Astrocyte (in vitro differentiated cells and primary cell): ENCODE results near the gene MTNR1B.

Experiments used
- EZH2 ChIP-seq: IDR thresholded peaks from 2 replicates; pipeline ENCODE4 v1.6.1; 2012; ENCODE audit warnings: mild to moderate bottlenecking, low read length, inconsistent platforms; ENCODE audit not compliant: insufficient read depth
- TF ChIP-seq, protein P1 (sequence below): IDR thresholded peaks from 2 replicates; pipeline ENCODE4 v1.5.1; 2011; ENCODE audit warnings: low read depth, mild to moderate bottlenecking, inconsistent platforms, low read length, moderate library complexity; ENCODE audit not compliant: insufficient read depth

DNA sequence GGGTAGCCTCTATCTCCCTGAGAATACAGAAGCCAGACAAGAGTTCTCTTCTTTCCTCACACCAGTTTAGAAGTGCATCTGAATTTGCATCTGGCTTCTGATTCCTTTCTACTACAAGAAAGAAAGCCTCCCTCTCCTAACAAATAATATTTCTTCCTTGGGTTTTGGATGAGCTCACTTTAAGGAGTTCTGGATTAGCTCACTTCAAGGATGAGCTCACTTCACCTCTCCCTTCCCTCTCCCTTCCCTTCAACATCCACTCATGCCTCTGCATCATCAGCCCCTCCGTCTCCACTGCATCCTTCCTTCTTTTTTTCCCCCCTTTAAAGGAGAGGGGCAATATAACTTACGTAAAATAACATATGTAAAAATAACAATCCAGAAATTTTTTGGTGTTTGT is 1.6 kb upstream of the MTNR1B start:
- TF ChIP-seq, protein P1, sequence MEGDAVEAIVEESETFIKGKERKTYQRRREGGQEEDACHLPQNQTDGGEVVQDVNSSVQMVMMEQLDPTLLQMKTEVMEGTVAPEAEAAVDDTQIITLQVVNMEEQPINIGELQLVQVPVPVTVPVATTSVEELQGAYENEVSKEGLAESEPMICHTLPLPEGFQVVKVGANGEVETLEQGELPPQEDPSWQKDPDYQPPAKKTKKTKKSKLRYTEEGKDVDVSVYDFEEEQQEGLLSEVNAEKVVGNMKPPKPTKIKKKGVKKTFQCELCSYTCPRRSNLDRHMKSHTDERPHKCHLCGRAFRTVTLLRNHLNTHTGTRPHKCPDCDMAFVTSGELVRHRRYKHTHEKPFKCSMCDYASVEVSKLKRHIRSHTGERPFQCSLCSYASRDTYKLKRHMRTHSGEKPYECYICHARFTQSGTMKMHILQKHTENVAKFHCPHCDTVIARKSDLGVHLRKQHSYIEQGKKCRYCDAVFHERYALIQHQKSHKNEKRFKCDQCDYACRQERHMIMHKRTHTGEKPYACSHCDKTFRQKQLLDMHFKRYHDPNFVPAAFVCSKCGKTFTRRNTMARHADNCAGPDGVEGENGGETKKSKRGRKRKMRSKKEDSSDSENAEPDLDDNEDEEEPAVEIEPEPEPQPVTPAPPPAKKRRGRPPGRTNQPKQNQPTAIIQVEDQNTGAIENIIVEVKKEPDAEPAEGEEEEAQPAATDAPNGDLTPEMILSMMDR = no peak
- no peak for TF ChIP-seq EZH2
